Smooth muscle cell (in vitro differentiated cells): Measurements from ENCODE around the gene MAML3. TPM values are rescaled to one million over a fixed set of nuclear protein-coding genes. Genes with fewer than 3 reads are reported as not detected.

Source experiments
- DNase-seq: peaks from one replicate; lab custom pipeline; 2025; ENCODE audit not compliant: unreplicated experiment; lab: John Stamatoyannopoulos, UW
- H2AFZ ChIP-seq: fragments of 200-600 bp; sonication (generic); 2 replicates; pipeline ENCODE4 v1.6.0; 2016; ENCODE audit warnings: antibody characterized with exemption, low read depth, mild to moderate bottlenecking
- H3F3A ChIP-seq: fragments of 200-600 bp; sonication (generic); 2 replicates; pipeline ENCODE4 v1.6.0; 2017; ENCODE audit warnings: antibody characterized with exemption, low read depth
- H3K27ac ChIP-seq: fragments of 200-600 bp; sonication (generic); 2 replicates; pipeline ENCODE4 v1.5.1; 2016; ENCODE audit warnings: low read depth, mild to moderate bottlenecking
- H3K27me3 ChIP-seq: fragments of 200-600 bp; sonication (generic); 2 replicates; pipeline ENCODE4 v1.6.1; 2016; ENCODE audit warnings: low read depth, mild to moderate bottlenecking
- H3K36me3 ChIP-seq: fragments of 200-600 bp; sonication (generic); 2 replicates; pipeline ENCODE4 v1.5.1; 2016; ENCODE audit warnings: low read depth
- H3K4me1 ChIP-seq: fragments of 200-600 bp; sonication (generic); 2 replicates; pipeline ENCODE4 v1.5.1; 2016; ENCODE audit warnings: low read depth
- H3K4me2 ChIP-seq: fragments of 200-600 bp; sonication (generic); 2 replicates; pipeline ENCODE4 v1.6.0; 2016; ENCODE audit warnings: mild to moderate bottlenecking
- H3K4me3 ChIP-seq: fragments of 200-600 bp; sonication (generic); 2 replicates; pipeline ENCODE4 v1.5.1; 2016; ENCODE audit warnings: mild to moderate bottlenecking
- H3K79me2 ChIP-seq: fragments of 200-600 bp; sonication (generic); 2 replicates; pipeline ENCODE4 v1.6.0; 2016; ENCODE audit warnings: low read depth, mild to moderate bottlenecking
- H3K9ac ChIP-seq: fragments of 200-600 bp; sonication (generic); 2 replicates; pipeline ENCODE4 v1.6.0; 2016; ENCODE audit warnings: low read depth
- H3K9me3 ChIP-seq: fragments of 200-600 bp; sonication (generic); replicated peaks from 2 replicates; pipeline ENCODE4 v1.5.1; 2016; ENCODE audit warnings: low read depth
- H4K20me1 ChIP-seq: fragments of 200-600 bp; sonication (generic); 2 replicates; pipeline ENCODE4 v1.6.0; 2016; ENCODE audit warnings: low read depth
- WGBS: methylation state at CpG from one replicate; pipeline ENCODE4 v1.1.7; 2016; ENCODE audit warnings: low lambda C conversion rate; 5-methylcytosine and 5-hydroxymethylcytosine counted together
- polyA plus RNA-seq: library from polyadenylated mRNA; unstranded; fragments of >200 nt; fragmentation: Nextera tagmentation; extraction: Ambion mirVana; gene quantifications from 2 replicates; pipeline ENCODE4 v1.2.1, GENCODE V29; 2016
- total RNA-seq: library from RNA; depleted of rRNA; stranded (reverse); fragments of >200 nt; gene quantifications from 2 replicates; pipeline ENCODE4 v1.2.3, GENCODE V29; 2014
- TF ChIP-seq, protein P1 (sequence below): fragments of 200-600 bp; sonication (generic); IDR thresholded peaks from 2 replicates; pipeline ENCODE4 v1.5.1; 2017; ENCODE audit warnings: borderline replicate concordance, mild to moderate bottlenecking, antibody characterized with exemption; ENCODE audit not compliant: insufficient read depth, poor library complexity, severe bottlenecking

Gene MAML3
- total and polyA plus RNA-seq, 2 experiments from 2014 or later, result 4.9 to 12.6 TPM

DNA sequence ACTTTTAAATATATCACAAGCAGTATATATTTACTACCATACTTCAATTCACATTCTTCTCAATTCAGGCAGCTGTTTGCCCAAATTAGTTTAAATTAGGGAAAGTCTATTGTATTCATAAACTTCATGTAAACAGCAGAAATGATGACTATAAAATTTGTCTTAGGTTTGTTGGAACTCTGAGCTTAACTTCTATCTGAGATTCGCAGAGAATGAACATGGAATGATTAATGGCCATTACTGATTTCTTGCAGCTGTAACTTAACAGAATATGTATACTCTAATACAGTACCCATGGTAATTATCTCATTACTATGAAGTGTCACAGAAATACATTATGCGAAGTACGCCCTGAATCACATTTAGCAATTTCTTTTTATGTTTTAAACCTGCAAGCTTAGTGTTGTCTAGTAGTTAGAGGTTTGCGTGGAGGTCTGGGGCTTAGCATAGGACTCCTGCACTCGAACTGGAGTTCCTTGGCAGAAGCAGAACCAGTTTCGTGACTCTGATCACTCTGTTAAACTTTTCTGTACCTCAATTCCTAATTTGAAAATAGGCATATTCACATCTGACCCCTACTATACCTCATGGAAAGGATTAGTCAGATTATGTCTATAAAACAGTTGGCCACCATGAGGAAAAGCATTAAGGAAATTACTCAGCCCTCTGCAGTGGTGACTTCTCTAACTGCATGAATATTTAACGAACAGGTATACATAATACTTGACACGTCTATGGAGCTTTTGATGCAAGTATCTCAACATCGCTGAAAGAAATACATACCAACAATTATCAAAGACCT is 245.1 kb downstream of the MAML3 start:
- WGBS, result 92% methylated on average over 9 of the region's 9 CpGs
- peaks cover 5% of the 10 kb centered on the region for H3K36me3 ChIP-seq
- H3K79me2 ChIP-seq, result peaks cover 16% of the 10 kb centered on the region
- H3K9ac ChIP-seq, result no peak overlapping the region
- H3K27ac ChIP-seq, result no peak overlapping the region
- peaks cover 30% of the 10 kb centered on the region for H4K20me1 ChIP-seq
- no peak overlapping the region for H3K4me2 ChIP-seq
- TF ChIP-seq, protein P1, sequence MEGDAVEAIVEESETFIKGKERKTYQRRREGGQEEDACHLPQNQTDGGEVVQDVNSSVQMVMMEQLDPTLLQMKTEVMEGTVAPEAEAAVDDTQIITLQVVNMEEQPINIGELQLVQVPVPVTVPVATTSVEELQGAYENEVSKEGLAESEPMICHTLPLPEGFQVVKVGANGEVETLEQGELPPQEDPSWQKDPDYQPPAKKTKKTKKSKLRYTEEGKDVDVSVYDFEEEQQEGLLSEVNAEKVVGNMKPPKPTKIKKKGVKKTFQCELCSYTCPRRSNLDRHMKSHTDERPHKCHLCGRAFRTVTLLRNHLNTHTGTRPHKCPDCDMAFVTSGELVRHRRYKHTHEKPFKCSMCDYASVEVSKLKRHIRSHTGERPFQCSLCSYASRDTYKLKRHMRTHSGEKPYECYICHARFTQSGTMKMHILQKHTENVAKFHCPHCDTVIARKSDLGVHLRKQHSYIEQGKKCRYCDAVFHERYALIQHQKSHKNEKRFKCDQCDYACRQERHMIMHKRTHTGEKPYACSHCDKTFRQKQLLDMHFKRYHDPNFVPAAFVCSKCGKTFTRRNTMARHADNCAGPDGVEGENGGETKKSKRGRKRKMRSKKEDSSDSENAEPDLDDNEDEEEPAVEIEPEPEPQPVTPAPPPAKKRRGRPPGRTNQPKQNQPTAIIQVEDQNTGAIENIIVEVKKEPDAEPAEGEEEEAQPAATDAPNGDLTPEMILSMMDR, result no peak
- H3F3A ChIP-seq, result no peaks in the 10 kb centered on the region
- H3K4me1 ChIP-seq, result peaks cover 7% of the 10 kb centered on the region
- no peaks in the 10 kb centered on the region for H3K27me3 ChIP-seq
- H3K9me3 ChIP-seq, result no peaks in the 10 kb centered on the region
- H3K4me3 ChIP-seq, result no peak overlapping the region
- DNase-seq, result no peak
- no peak overlapping the region for H2AFZ ChIP-seq

DNA sequence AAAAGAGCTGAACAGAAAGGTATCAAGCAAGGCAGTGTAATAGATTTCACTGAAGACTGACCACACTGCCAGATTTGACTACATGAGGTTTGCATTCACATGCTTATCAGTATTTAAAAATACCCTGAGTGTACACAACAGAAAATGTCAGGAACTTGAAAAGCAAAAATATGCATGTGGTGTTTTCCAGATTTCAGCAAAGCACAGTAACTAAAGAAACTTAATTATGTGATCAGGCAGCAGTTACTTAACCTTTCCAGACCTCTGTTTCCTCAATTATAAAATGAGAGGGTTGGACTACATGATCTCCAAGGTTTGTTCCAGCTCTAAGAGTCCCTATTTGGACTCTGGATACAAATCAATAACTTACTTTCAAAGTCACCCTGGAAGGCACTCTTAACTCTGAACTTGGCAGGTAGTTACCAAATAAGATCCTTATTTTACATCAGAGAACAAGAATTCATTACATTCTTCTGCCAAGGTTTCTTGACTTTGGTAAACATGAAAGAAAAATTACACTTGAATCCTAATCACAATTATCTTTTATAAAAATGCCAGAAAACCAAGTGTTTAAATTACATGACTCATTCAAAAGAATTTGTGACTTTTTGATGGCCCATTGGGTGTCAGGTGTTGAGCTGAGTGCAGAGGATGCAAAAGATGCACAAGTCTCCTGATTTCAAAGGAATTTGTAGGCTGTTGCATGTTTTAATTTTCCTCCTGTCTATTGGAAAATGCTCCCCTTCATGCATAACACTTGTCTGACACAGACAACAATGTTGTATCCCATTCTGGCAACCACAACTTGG is 246.8 kb downstream of the MAML3 start:
- Histone ChIP-seq H3K36me3 (peaks cover 5% of the 10 kb centered on the region), H3K9me3 (no peaks in the 10 kb centered on the region), H3K9ac (no peak overlapping the region), H2AFZ (no peak overlapping the region), H3K4me3 (no peak overlapping the region), H3K79me2 (peaks cover 20% of the 10 kb centered on the region), H3K27me3 (no peaks in the 10 kb centered on the region), H3K4me1 (peaks cover 5% of the 10 kb centered on the region), H3K27ac (no peak overlapping the region), H3K4me2 (no peak overlapping the region), H4K20me1 (peaks cover 24% of the 10 kb centered on the region), H3F3A (no peaks in the 10 kb centered on the region)
- DNase-seq, result no peak
- TF ChIP-seq, protein P1, result no peak

DNA sequence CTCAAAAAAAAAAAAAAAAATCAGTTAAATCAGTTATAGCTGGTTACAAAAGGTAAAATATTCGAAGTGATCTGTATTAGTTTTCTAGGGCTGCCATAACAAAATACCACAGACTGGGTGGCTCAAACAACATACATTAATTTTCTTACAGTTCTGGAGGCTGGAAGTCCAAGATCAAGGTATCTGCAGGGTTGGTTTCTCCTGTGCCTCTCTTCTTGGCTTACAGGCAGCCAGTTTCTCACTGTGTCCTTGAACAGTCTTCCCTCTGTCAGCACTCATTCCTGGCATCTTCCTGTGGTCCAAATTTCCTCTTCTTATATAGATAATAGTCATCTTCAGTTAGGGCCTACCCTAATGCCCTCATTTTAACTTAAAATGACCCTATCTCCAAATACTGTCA is 248.5 kb downstream of the MAML3 start:
- H3K4me2 ChIP-seq, result no peak overlapping the region
- no peak overlapping the region for H3K27ac ChIP-seq
- H3K9ac ChIP-seq, result no peak overlapping the region
- no peak overlapping the region for H2AFZ ChIP-seq
- no peaks in the 10 kb centered on the region for H3K9me3 ChIP-seq
- WGBS, result 95% methylated on average over 1 of the region's 1 CpG
- H3K79me2 ChIP-seq, result peaks cover 10% of the 10 kb centered on the region
- peaks cover 16% of the 10 kb centered on the region for H3K4me1 ChIP-seq
- TF ChIP-seq, protein P1, result no peak
- H4K20me1 ChIP-seq, result peaks cover 37% of the 10 kb centered on the region
- H3K36me3 ChIP-seq, result peaks cover 5% of the 10 kb centered on the region
- no peaks in the 10 kb centered on the region for H3K27me3 ChIP-seq
- DNase-seq, result no peak
- H3K4me3 ChIP-seq, result no peak overlapping the region
- no peaks in the 10 kb centered on the region for H3F3A ChIP-seq
